ENCODE data around the gene DSCAML1.

The DSCAML1 gene

DNA sequence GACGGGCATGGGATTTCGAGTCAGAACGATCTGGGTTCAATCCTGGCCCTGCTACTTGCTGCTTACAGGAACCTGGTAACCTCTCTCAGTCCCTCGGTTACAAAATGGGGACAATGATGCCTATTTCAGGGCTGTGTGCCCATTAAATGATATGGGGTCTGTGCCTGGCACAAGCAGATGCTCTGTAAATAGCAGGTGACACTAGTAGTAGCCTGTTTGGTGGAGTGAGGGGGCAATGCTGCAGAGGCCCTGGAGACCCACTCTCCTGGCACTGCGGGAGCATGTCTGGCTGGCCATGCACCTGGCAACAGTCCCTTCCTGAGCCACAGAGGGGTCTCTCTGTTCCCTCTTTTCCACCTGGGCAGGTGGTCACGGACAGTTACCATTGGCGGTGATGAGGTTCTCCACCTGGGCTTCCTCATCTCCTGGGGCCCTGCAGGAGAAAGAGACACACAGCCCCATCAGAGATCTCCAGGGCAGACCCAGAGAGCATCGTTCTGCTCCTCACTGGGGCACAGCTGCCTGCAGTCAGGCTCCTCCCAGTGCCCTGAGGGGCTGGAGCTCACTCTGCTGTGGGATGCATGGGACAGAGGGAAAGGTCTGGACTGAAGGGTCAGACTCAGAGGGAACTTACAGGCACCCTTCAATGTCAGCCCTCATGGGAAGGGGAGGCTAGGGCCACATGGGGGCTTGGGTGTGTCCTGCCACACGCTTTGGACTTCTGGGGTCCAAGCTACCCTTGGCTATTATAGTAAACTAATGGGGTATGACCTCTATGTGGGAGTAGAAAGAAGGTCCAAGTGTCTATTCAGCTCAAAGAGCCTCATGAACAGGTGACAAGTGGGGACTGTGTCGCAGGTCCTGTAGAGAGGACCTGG is 43.2 kb upstream of the DSCAML1 start:
- no peak overlapping the region for H3K4me3 ChIP-seq (replicated peaks; ENCODE audit: low read depth, low read length)
- DNase-seq (ENCODE audit: extremely low read depth, low read depth), result no peak
- TF ChIP-seq, protein P1, sequence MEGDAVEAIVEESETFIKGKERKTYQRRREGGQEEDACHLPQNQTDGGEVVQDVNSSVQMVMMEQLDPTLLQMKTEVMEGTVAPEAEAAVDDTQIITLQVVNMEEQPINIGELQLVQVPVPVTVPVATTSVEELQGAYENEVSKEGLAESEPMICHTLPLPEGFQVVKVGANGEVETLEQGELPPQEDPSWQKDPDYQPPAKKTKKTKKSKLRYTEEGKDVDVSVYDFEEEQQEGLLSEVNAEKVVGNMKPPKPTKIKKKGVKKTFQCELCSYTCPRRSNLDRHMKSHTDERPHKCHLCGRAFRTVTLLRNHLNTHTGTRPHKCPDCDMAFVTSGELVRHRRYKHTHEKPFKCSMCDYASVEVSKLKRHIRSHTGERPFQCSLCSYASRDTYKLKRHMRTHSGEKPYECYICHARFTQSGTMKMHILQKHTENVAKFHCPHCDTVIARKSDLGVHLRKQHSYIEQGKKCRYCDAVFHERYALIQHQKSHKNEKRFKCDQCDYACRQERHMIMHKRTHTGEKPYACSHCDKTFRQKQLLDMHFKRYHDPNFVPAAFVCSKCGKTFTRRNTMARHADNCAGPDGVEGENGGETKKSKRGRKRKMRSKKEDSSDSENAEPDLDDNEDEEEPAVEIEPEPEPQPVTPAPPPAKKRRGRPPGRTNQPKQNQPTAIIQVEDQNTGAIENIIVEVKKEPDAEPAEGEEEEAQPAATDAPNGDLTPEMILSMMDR (IDR thresholded peaks at IDR 0.05; ENCODE audit: low read depth, low read length, missing control alignments), result no peak

DNA sequence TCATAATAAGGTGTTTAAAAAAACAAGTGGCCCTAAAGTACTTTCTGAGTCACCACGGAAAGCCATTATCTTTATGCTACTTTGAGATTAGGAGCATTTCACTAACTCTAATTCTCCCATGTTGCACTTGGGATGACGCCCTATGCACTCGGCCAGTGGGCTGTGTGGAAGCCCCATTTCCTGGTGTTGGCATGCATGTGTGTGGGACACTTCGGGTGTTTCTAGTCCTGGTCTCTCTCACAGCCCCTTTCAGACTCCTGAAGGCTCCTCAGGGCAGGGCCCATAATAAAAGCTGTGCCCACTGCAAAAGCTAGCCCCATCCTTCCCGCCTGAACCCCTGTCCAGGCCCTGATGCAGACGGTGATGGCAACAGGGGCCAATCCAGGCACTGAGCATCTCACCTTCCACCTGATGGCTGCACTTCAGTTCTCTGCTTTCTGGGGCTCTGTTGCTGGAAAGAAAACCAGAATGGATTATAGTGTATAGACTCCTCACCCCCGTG is 42.4 kb upstream of the DSCAML1 start:
- no peak for DNase-seq (ENCODE audit: extremely low read depth, low read depth)
- TF ChIP-seq, protein P1 (IDR thresholded peaks at IDR 0.05; ENCODE audit: low read depth, low read length, missing control alignments), result no peak
- no peak overlapping the region for H3K4me3 ChIP-seq (replicated peaks; ENCODE audit: low read depth, low read length)

DNA sequence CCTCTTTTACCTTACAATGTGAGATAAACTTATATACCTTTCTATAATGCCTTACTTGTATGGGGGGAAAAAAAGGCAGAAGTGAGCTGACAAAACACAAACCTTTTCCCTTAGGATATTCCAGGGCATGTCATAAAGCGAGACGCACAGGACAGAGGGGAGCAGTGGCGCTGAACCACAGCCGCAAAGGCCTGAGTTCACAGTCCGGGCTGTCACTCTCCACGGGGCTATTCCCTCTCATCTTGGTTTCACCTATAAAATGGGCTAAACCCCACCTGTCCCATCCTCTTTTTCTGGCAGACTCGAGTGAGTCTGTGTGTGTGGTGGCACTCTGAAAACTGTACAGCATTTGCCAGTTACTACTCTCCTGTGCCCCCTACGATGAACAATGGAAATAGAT is 41.9 kb upstream of the DSCAML1 start:
- no peak overlapping the region for H3K4me3 ChIP-seq (replicated peaks; ENCODE audit: low read depth, low read length)
- no peak for DNase-seq (ENCODE audit: extremely low read depth, low read depth)
- TF ChIP-seq, protein P1 (IDR thresholded peaks at IDR 0.05; ENCODE audit: low read depth, low read length, missing control alignments), result no peak

DNA sequence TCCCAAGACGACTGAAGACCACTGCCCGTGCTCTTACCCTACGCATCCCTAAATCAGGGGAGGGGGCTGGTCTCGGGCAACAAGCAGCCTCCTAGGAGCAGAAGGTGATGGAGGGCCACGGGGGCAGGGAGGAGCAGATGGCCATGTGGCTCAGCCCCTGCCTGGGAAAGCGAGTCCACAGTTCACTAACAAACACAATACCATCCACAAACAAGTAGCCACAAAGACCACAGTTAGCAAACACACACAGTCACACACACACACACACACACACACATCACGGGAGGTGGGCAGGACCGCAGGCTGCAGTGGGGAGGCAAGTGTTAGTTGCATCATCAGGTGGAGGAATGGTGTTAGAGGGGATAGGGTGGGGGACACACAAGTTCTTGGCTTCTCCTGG is 40.8 kb upstream of the DSCAML1 start:
- TF ChIP-seq, protein P1 (IDR thresholded peaks at IDR 0.05; ENCODE audit: low read depth, low read length, missing control alignments), result no peak
- no peak overlapping the region for H3K4me3 ChIP-seq (replicated peaks; ENCODE audit: low read depth, low read length)
- DNase-seq (ENCODE audit: extremely low read depth, low read depth), result no peak

DNA sequence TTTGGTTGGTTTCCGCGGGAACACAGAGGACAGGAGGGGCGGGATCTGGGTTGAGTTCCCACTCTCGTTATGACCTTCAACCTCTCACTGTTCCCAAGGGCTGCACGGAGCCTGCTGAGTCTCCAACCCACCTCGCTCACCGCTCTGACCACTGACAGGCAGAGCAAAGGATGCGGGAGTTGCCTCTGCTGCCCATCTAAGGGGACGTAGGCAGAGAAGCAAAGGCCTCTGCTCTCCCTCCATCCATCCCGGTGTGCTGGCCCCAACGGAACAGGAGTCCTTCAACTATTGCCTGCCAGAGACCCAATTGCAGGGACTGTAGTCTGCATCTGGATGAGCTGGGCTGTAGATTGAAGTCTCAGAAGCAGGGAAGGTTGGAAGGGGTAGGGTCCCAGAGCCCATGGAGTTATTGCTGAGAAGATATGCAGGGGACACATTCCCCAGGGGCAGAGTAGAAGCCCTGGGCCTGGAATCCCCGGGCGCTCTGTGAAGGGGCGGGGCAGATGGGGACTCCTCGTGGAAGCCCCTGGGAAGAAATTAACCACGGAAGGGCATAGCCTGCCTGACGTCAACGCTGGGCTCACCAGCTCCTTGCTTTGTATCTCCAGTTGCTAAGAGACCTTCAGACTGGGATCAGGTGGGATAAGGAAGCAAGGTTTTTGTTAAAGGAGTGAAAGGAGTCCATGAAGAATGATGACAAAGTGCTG is 40.2 kb upstream of the DSCAML1 start:
- no peak overlapping the region for H3K4me3 ChIP-seq (replicated peaks; ENCODE audit: low read depth, low read length)
- TF ChIP-seq, protein P1 (IDR thresholded peaks at IDR 0.05; ENCODE audit: low read depth, low read length, missing control alignments), result no peak
- no peak for DNase-seq (ENCODE audit: extremely low read depth, low read depth)

DNA sequence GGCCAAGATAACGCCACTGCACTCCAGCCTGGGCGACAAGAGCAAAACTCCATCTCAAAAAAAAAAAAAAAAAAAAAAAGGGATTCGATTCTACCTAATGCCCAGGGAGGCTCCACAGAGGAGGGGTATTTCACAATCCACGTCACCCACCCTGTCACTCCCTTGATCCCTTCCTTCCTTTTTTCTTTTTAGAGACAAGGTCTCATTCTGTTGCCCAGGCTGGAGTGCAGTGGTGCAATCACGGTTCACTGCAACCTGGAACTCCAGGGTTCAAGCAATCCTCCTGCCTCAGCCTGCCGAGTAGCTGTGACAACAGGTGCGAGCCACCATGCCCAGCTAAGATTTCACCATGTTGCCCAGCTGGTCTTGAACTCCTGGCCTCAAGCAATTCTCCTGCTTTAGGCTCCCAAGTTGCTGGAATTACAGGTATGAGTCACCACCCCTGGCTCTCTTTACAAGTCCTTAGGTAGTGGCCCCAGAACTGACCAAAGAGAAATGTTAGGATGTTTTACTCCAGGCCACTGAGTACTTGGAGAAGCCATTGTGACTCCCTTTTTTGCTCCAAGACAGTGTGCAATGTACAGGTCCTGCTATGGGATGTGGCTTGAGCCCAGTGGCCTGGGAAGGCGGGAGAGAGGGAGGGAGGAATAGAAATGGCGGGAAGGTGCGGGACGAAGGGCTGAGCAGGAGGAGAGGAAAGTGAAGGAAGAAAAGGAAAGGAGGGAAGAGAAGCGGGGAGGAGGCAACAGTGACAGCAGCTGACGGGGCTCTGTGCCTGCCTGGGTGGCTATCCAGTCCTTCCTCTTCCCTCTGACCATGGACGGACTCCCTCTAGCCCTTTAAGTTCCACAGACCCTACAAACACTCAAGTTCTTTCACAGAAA is 39.3 kb upstream of the DSCAML1 start:
- TF ChIP-seq, protein P1 (IDR thresholded peaks at IDR 0.05; ENCODE audit: low read depth, low read length, missing control alignments), result no peak
- no peak overlapping the region for H3K4me3 ChIP-seq (replicated peaks; ENCODE audit: low read depth, low read length)
- no peak for DNase-seq (ENCODE audit: extremely low read depth, low read depth)
